Psoas muscle (tissue), 8 donors: ENCODE measurements around the gene PDE6C. TPM values are rescaled to one million over a fixed set of nuclear protein-coding genes. Genes with fewer than 3 reads are reported as not detected.

Source experiments
- ATAC-seq, 4 donors: fragments of 200-7000 bp; cut with Tn5 transposase; one replicate each; pipeline ENCODE4 v1.9.1; 2020; ENCODE audit warnings: moderate library complexity in 3 of 4, mild to moderate bottlenecking in 2 of 4
- DNase-seq, 2 donors: peaks; one replicate each; pipeline ENCODE4 v3.0.0-alpha.2; 2020
- H3K27ac ChIP-seq: fragments of 200-600 bp; one replicate; pipeline ENCODE4 v1.8.0; 2022
- H3K27me3 ChIP-seq, 3 donors: fragments of 200-600 bp in 1 of 3; one replicate each; pipeline versions ENCODE4 v1.6.1 to v1.8.0; 2013 to 2022; ENCODE audit warnings: low read length in 2 of 3, mild to moderate bottlenecking in 2 of 3, moderate library complexity in 1 of 3; ENCODE audit not compliant: insufficient read depth in 3 of 3
- H3K36me3 ChIP-seq, 2 donors: fragments of 200-600 bp in 1 of 2; one replicate each; pipeline versions ENCODE4 v1.6.1 to v1.8.0; 2013 to 2022; ENCODE audit warnings: low read depth in 1 of 2, mild to moderate bottlenecking in 1 of 2, moderate library complexity in 1 of 2; ENCODE audit not compliant: insufficient read depth in 1 of 2
- H3K4me1 ChIP-seq: fragments of 200-600 bp; one replicate; pipeline ENCODE4 v1.8.0; 2022
- H3K4me3 ChIP-seq: fragments of 200-600 bp; one replicate; pipeline ENCODE4 v1.8.0; 2022; ENCODE audit warnings: mild to moderate bottlenecking
- H3K9me3 ChIP-seq: fragments of 200-600 bp; one replicate; pipeline ENCODE4 v1.8.0; 2022
- WGBS, 3 donors: extraction: QIAGEN DNeasy Blood & Tissue Kit; methylation state at CpG; one replicate each; pipeline versions ENCODE4 v1.1.6 to v1.1.7; 2013; 5-methylcytosine and 5-hydroxymethylcytosine counted together
- intact Hi-C, 2 donors: fragments of 100-400 bp; cut with DNase I; formaldehyde crosslinking; loops; one replicate each; pipeline versions ENCODE4 v1.11.0 to v1.14.2; 2022
- polyA plus RNA-seq, 3 donors: library from polyadenylated mRNA; stranded (reverse); fragments of 200-250 nt; gene quantifications; one replicate each; pipeline ENCODE4 v1.2.3, GENCODE V29; 2013
- total RNA-seq, 4 donors: library from RNA; stranded (reverse); fragmentation: NEBNext Ultra II Directional in 2 of 4; extraction: Animal tissue kit (Norgen Biotek cat#: 25700) in 2 of 4; gene quantifications; one replicate each; pipeline versions ENCODE4 v1.2.1 to v1.2.4, GENCODE V29; 2021 to 2023
- TF ChIP-seq, protein P1 (sequence below): fragments of 200-600 bp; IDR thresholded peaks from one replicate; pipeline ENCODE4 v1.8.0; 2022; ENCODE audit warnings: antibody characterized with exemption
- donor health status: healthy with polysubstance abuse.
- donor health status: DM: no; HTN: no; CAD: no; lungs with moderate emphysema.
- donor health status: Bipolar disorder and iron deficiency.
- donor health status: healthy.
- donor health status: DM: yes; HTN: yes; CAD: no.
- donor health status: DM: no; HTN: no; CAD: no.
- donor health status: DM: no; HTN: no; CAD: no.
- donor health status: DM: yes; HTN: yes; CAD: no.

Gene PDE6C
- total and polyA plus RNA-seq, 7 donors: not detected

DNA sequence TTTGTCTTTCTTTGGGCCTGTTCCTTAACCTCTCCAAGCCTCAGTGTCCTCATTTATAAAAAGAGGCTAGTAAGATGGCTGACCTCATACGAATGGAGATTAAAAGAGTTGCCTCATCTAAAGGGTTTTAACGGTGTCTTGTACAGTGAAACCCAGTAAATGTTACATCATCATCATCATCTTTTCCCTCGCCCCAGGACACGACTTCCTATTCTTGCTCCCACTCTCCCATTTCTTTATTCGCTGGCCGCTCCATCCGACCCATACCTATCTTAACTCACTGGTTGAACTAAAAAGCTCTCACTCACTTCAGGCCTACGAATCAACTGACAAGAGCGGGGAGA, 89.5 kb downstream of the PDE6C start:
- Histone ChIP-seq H3K36me3 (peaks cover 3 to 36% of the 10 kb centered on the region in 2 donors), H3K27ac (peak overlapping the region; percentile 85), H3K4me3 (peak overlapping the region; percentile 71), H3K4me1 (peaks cover 24% of the 10 kb centered on the region), H3K27me3 (no peaks in the 10 kb centered on the region), H3K9me3 (no peaks in the 10 kb centered on the region)
- TF ChIP-seq, protein P1, sequence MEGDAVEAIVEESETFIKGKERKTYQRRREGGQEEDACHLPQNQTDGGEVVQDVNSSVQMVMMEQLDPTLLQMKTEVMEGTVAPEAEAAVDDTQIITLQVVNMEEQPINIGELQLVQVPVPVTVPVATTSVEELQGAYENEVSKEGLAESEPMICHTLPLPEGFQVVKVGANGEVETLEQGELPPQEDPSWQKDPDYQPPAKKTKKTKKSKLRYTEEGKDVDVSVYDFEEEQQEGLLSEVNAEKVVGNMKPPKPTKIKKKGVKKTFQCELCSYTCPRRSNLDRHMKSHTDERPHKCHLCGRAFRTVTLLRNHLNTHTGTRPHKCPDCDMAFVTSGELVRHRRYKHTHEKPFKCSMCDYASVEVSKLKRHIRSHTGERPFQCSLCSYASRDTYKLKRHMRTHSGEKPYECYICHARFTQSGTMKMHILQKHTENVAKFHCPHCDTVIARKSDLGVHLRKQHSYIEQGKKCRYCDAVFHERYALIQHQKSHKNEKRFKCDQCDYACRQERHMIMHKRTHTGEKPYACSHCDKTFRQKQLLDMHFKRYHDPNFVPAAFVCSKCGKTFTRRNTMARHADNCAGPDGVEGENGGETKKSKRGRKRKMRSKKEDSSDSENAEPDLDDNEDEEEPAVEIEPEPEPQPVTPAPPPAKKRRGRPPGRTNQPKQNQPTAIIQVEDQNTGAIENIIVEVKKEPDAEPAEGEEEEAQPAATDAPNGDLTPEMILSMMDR: no peak
- ATAC-seq (peak; percentile 9 to 45 (median 18)), DNase-seq (no peak)
- 0 to 1% (median 0%) methylated on average over 9 of the region's 9 CpGs for WGBS, 3 donors
- intact Hi-C loops: loop anchor here (5.0 kb wide), 3 partner anchors 50 to 115 kb away; no protein-coding TSS in a partner anchor

DNA sequence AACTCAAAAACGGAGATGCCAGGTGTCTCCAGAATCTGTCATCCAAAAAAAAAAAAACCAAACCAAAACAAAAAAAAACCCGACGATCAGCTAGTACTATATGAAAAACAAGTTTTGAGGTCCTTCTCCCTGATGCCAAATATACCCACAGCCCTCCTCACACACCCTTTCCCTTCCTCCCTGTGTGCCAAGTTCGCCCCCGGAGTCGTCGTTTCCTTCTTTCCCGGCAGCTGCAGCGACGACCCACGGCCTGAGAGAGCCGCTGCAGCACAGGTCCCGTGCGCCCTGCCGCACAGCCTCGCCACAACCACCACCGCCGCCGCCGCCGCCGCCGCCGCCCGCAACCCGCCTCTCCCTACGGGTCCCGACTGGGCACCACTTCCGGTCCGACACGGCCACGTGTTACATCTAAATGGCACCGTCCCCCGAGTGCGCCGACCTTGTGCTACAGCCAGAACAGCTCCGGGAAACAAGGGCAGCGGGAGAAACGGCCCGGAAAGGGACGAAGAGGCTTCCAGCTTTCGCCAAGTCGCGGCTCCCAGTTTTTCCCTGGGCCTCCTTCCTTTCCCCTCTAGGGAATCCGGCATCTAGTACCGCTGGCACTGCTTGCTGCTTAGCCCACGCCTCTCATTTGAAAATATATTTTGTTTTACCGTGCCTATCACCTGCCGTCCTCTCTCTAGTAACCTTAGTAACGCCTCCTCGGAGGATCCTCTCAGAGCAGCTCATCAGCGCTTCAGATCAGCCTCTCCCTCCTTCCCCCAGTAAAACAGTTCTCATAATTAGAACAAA, 90.1 kb downstream of the PDE6C start, which contains the start of gene FRA10AC1:
Gene FRA10AC1, minus strand, starts transcription at position 383 of the 792 bp plus-strand sequence. CDS start 2,486 bp downstream, outside the sequence.
- TF ChIP-seq, protein P1: peak; percentile 33
- 0 to 1% (median 0%) methylated on average over 40 to 52 of the region's 52 CpGs for WGBS, 3 donors
- Histone ChIP-seq H3K36me3 (peaks cover 3 to 30% of the 10 kb centered on the region in 2 donors), H3K4me1 (peaks cover 24% of the 10 kb centered on the region), H3K27ac (peak within 1 kb of the TSS; percentile 85), H3K4me3 (peak within 1 kb of the TSS; percentile 71), H3K27me3 (no peaks in the 10 kb centered on the region), H3K9me3 (no peaks in the 10 kb centered on the region)
- peak; percentile 97 to 99 (median 98) for ATAC-seq
- peak; percentile 92 to 96 for DNase-seq
- intact Hi-C loops: loop anchor here (5.0 kb wide), 3 partner anchors 50 to 115 kb away; no protein-coding TSS in a partner anchor

DNA sequence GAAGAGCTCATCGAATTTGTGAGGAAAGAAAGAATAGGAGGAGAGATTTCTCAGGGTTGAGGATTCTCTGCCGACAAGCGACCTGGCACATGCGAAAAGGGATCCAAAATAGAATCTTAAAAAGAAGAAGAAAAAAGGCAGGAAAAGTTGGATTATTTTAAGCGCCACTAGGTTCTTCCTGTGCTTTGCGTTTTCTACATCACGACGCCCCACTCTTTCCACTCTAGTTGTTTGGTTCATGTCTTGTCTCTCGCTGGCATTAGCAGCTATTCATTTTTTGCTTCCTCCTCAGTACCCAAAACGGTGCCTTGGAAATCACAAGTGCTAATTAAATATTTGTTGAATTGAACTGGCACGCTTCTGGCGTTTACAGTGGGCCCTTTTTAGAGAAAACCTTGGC, 90.7 kb downstream of the PDE6C start:
- H3K36me3 ChIP-seq: peaks cover 3 to 23% of the 10 kb centered on the region in 2 donors
- no peaks in the 10 kb centered on the region for H3K9me3 ChIP-seq
- peak overlapping the region; percentile 71 for H3K4me3 ChIP-seq
- H3K4me1 ChIP-seq: peaks cover 24% of the 10 kb centered on the region
- no peaks in the 10 kb centered on the region for H3K27me3 ChIP-seq
- DNase-seq: no peak
- 0 to 5% (median 2%) methylated on average over 12 of the region's 12 CpGs for WGBS, 3 donors
- TF ChIP-seq, protein P1: no peak
- peak in 1 of 4 donors; percentile 19 for ATAC-seq
- peak overlapping the region; percentile 85 for H3K27ac ChIP-seq
- intact Hi-C loops: loop anchor here (5.0 kb wide), 3 partner anchors 49 to 114 kb away; no protein-coding TSS in a partner anchor

DNA sequence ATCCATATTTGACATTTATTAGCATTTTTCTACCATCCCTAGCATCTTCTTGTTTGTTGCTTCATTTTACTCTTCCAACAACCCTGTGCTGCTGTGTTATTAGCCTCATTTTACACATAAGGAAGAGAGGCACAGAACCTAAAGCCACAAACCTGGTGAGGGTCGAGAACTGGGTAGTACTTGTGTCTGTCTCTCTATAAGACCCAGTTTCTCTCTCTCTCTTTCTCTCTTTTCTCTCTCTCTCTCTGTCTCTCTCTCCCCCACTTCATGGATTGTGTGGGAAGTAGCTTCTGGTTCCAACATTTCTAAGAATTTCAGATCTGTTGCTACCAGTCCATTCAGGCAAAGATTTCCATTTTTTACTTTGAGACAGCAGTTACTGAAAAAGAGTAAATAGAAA, 91.5 kb downstream of the PDE6C start:
- intact Hi-C loops: loop anchor here (5.0 kb wide), 3 partner anchors 48 to 113 kb away; no protein-coding TSS in a partner anchor
- Histone ChIP-seq H3K36me3 (peaks cover 1 to 16% of the 10 kb centered on the region in 2 donors), H3K27me3 (no peaks in the 10 kb centered on the region), H3K9me3 (no peaks in the 10 kb centered on the region), H3K4me3 (peak overlapping the region; percentile 71), H3K4me1 (peaks cover 24% of the 10 kb centered on the region), H3K27ac (no peak overlapping the region)
- no peak for DNase-seq
- 73 to 78% (median 75%) methylated on average over 1 of the region's 1 CpG for WGBS, 3 donors
- TF ChIP-seq, protein P1: no peak
- ATAC-seq: no peak
